Raji (cell line): ENCODE measurements around the gene TMEM253.
A peak's percentile ranks its signal among the peaks of the same experiment; 100 is the strongest.

Experiments used
- POLR2A ChIP-seq: IDR thresholded peaks from 2 replicates; pipeline ENCODE4 v1.6.1; 2011; ENCODE audit warnings: low read depth, low read length, control low read depth; ENCODE audit not compliant: insufficient read depth

Gene TMEM253

GRCh38 chr14:21103411-21103709 is 2.5 kb downstream of the TMEM253 start:
- no peak for TF ChIP-seq POLR2A

- TF ChIP-seq POLR2A = peak; percentile 93
Observed at GRCh38 chr14:21103710-21104447, 3.0 kb downstream of the TMEM253 start.

GRCh38 chr14:21104448-21105060 is 3.7 kb downstream of the TMEM253 start:
- no peak for TF ChIP-seq POLR2A

- TF ChIP-seq POLR2A = no peak
Observed at GRCh38 chr14:21105095-21105494, 4.2 kb downstream of the TMEM253 start.

GRCh38 chr14:21106176-21106497 is 5.3 kb downstream of the TMEM253 start:
- TF ChIP-seq POLR2A = no peak

- TF ChIP-seq POLR2A = no peak
Observed at GRCh38 chr14:21106498-21107282, 5.8 kb downstream of the TMEM253 start.

- TF ChIP-seq POLR2A = no peak
Observed at GRCh38 chr14:21107283-21107800, 6.5 kb downstream of the TMEM253 start.

GRCh38 chr14:21108791-21109190 is 7.9 kb downstream of the TMEM253 start:
- TF ChIP-seq POLR2A = no peak

GRCh38 chr14:21109377-21110138 is 8.7 kb downstream of the TMEM253 start:
- no peak for TF ChIP-seq POLR2A

GRCh38 chr14:21112255-21112654 is 11.4 kb downstream of the TMEM253 start:
- no peak for TF ChIP-seq POLR2A

GRCh38 chr14:21113369-21113768 is 12.5 kb downstream of the TMEM253 start:
- no peak for TF ChIP-seq POLR2A

GRCh38 chr14:21118933-21119332 is 18.1 kb downstream of the TMEM253 start:
- TF ChIP-seq POLR2A = no peak

- no peak for TF ChIP-seq POLR2A
Observed at GRCh38 chr14:21120686-21121085, 19.8 kb downstream of the TMEM253 start.

- TF ChIP-seq POLR2A = no peak
Observed at GRCh38 chr14:21121122-21121521, 20.3 kb downstream of the TMEM253 start.

GRCh38 chr14:21123429-21123828 is 22.6 kb downstream of the TMEM253 start:
- TF ChIP-seq POLR2A = no peak
